Esophagus muscularis mucosa (tissue), 3 donors: ENCODE results near the gene FAM229A.

Source experiments
- POLR2A ChIP-seq: fragments of 450-650 bp; IDR thresholded peaks from one replicate; pipeline ENCODE4 v1.6.1; 2017; ENCODE audit warnings: antibody characterized with exemption, moderate library complexity, mild to moderate bottlenecking, low read depth
- TF ChIP-seq, protein P1 (sequence below), 3 experiments: fragments of 200-600 bp in 2 of 3; fragments of 450-650 bp in 1 of 3; sonication (generic) in 2 of 3; IDR thresholded peaks; one replicate each; pipeline ENCODE4 v1.5.1; 2017 to 2019; ENCODE audit warnings: antibody characterized with exemption in 3 of 3, mild to moderate bottlenecking in 2 of 3, moderate library complexity in 1 of 3

DNA sequence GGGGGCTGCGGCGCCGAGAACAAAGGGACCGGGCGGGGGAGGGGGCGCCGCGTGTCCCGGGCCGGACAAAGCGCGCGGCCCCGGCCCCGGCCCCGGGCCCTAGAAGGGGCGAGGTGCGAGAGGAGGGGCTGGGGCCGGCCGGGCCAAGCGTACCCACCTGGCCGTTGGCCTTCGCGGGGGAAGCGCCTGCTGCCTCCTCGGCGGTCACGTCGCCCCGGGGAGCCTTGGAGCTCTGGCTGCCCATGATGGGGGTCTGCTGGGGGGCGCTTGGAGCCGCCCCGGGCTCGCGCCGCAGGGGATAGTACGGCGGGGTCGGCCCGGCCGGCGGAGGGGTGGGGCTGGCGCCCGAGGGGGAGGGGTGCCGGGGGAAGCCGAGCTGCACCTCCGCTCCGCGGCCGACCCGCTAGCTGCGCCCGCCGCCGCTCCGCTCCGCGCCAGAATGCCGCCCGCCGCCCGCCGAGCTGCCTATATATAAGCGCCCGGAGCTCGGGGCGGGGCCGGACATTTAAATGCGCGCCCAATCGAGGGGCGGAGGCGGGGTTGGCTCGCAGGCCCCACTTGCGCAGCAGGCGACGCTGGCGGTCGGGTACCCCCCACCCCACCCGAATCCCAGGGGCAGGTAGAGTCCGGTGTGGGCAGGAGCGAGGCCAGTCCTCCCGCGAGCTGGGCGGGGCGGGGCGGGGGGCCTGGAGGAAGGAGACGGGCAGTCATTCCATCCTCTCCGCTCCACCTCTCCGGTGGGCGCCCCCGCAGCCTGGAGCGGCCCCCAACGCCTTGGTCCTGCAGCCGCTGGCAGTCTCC, 26.3 kb downstream of the FAM229A start, which contains the start of gene MARCKSL1:
- peak; percentile 46 for TF ChIP-seq POLR2A
- TF ChIP-seq, protein P1, sequence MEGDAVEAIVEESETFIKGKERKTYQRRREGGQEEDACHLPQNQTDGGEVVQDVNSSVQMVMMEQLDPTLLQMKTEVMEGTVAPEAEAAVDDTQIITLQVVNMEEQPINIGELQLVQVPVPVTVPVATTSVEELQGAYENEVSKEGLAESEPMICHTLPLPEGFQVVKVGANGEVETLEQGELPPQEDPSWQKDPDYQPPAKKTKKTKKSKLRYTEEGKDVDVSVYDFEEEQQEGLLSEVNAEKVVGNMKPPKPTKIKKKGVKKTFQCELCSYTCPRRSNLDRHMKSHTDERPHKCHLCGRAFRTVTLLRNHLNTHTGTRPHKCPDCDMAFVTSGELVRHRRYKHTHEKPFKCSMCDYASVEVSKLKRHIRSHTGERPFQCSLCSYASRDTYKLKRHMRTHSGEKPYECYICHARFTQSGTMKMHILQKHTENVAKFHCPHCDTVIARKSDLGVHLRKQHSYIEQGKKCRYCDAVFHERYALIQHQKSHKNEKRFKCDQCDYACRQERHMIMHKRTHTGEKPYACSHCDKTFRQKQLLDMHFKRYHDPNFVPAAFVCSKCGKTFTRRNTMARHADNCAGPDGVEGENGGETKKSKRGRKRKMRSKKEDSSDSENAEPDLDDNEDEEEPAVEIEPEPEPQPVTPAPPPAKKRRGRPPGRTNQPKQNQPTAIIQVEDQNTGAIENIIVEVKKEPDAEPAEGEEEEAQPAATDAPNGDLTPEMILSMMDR (IDR thresholded peaks at IDR 0.05), result no peak
